GM21360 (cell line): ENCODE measurements around the gene MYOC.
"Not testable (repeated sequence)": the region's sequence is repeated elsewhere in the genome, so short reads cannot be mapped to it uniquely, and the experiment has no call there.

Source experiments
- ATAC-seq: cut with Tn5 transposase; IDR thresholded peaks from one replicate; pipeline ENCODE4 v1.9.1; 2021; ENCODE audit warnings: mild to moderate bottlenecking, moderate library complexity; ENCODE audit not compliant: unreplicated experiment

Gene MYOC

GRCh38 chr1:171654201-171654941 lies 1.9 kb upstream of the MYOC start:
- ATAC-seq: no peak

- no peak for ATAC-seq
Measured at GRCh38 chr1:171653796-171654195, 1.3 kb upstream of the MYOC start.

GRCh38 chr1:171646249-171646560 lies 6.3 kb downstream of the MYOC start:
- no peak for ATAC-seq

GRCh38 chr1:171645553-171646248 lies 6.8 kb downstream of the MYOC start:
- no peak for ATAC-seq

- ATAC-seq: no peak
Measured at GRCh38 chr1:171644805-171645483, 7.5 kb downstream of the MYOC start.

GRCh38 chr1:171643156-171643555 lies 9.3 kb downstream of the MYOC start:
- ATAC-seq: no peak

GRCh38 chr1:171642197-171642596 lies 10.3 kb downstream of the MYOC start:
- no peak for ATAC-seq

GRCh38 chr1:171641076-171641864 lies 11.2 kb downstream of the MYOC start:
- no peak for ATAC-seq

GRCh38 chr1:171640225-171640624 lies 12.3 kb downstream of the MYOC start:
- ATAC-seq: no peak

GRCh38 chr1:171637928-171638576 lies 14.4 kb downstream of the MYOC start:
- no peak for ATAC-seq

GRCh38 chr1:171636141-171636540 lies 16.3 kb downstream of the MYOC start:
- no peak for ATAC-seq

- ATAC-seq: no peak
Measured at GRCh38 chr1:171635661-171636060, 16.8 kb downstream of the MYOC start.

- no peak for ATAC-seq
Measured at GRCh38 chr1:171628225-171628624, 24.3 kb downstream of the MYOC start.

- no peak for ATAC-seq
Measured at GRCh38 chr1:171627020-171627419, 25.5 kb downstream of the MYOC start.

- no peak for ATAC-seq
Measured at GRCh38 chr1:171625225-171625624, 27.3 kb downstream of the MYOC start.

- no peak for ATAC-seq
Measured at GRCh38 chr1:171623651-171624331, 28.7 kb downstream of the MYOC start.

GRCh38 chr1:171622152-171622462 lies 30.4 kb downstream of the MYOC start, which contains the start of gene MYOCOS:
Gene MYOCOS, plus strand, starts transcription at chr1:171622243. Its CDS starts 1,641 bp downstream, at chr1:171623884.
- no peak for ATAC-seq

GRCh38 chr1:171616586-171616985 lies 35.9 kb downstream of the MYOC start:
- ATAC-seq: no peak

- not testable (repeated sequence) for ATAC-seq
Measured at GRCh38 chr1:171615122-171615906, 37.2 kb downstream of the MYOC start.
